DMS153 treated with DMSO at 0.1 percent for 48 hours (cell line): Measurements from ENCODE around the gene ZNF385D.

ENCODE experiments used
- DNase-seq: peaks from one replicate; lab custom pipeline; 2025; ENCODE audit not compliant: unreplicated experiment; lab: John Stamatoyannopoulos, UW

Gene ZNF385D

GRCh38 chr3:21682206-21682605 is 68.8 kb downstream of the ZNF385D start:
- DNase-seq, result no peak

- no peak for DNase-seq
Observed at GRCh38 chr3:21673393-21673792, 77.6 kb downstream of the ZNF385D start.

- no peak for DNase-seq
Observed at GRCh38 chr3:21672303-21672702, 78.7 kb downstream of the ZNF385D start.

- no peak for DNase-seq
Observed at GRCh38 chr3:21670386-21670785, 80.6 kb downstream of the ZNF385D start.

- no peak for DNase-seq
Observed at GRCh38 chr3:21668012-21668411, 83.0 kb downstream of the ZNF385D start.

- DNase-seq, result no peak
Observed at GRCh38 chr3:21665444-21666100, 85.4 kb downstream of the ZNF385D start.

GRCh38 chr3:21664996-21665395 is 86.0 kb downstream of the ZNF385D start:
- no peak for DNase-seq

GRCh38 chr3:21662403-21662802 is 88.6 kb downstream of the ZNF385D start:
- DNase-seq, result no peak

- DNase-seq, result no peak
Observed at GRCh38 chr3:21654662-21655061, 96.3 kb downstream of the ZNF385D start.

- no peak for DNase-seq
Observed at GRCh38 chr3:21654241-21654640, 96.8 kb downstream of the ZNF385D start.

GRCh38 chr3:21649519-21649918 is 101.5 kb downstream of the ZNF385D start:
- no peak for DNase-seq

- no peak for DNase-seq
Observed at GRCh38 chr3:21647961-21648360, 103.0 kb downstream of the ZNF385D start.

GRCh38 chr3:21645121-21645897 is 105.7 kb downstream of the ZNF385D start:
- no peak for DNase-seq

GRCh38 chr3:21644268-21644667 is 106.7 kb downstream of the ZNF385D start:
- DNase-seq, result no peak

GRCh38 chr3:21643752-21644151 is 107.3 kb downstream of the ZNF385D start:
- no peak for DNase-seq

GRCh38 chr3:21642433-21642832 is 108.6 kb downstream of the ZNF385D start:
- no peak for DNase-seq

- no peak for DNase-seq
Observed at GRCh38 chr3:21641959-21642358, 109.1 kb downstream of the ZNF385D start.

- no peak for DNase-seq
Observed at GRCh38 chr3:21638488-21638887, 112.5 kb downstream of the ZNF385D start.

- no peak for DNase-seq
Observed at GRCh38 chr3:21634112-21634511, 116.9 kb downstream of the ZNF385D start.

GRCh38 chr3:21624524-21624923 is 126.5 kb downstream of the ZNF385D start:
- no peak for DNase-seq

GRCh38 chr3:21621181-21621651 is 129.8 kb downstream of the ZNF385D start:
- DNase-seq, result no peak

- DNase-seq, result no peak
Observed at GRCh38 chr3:21620511-21621155, 130.4 kb downstream of the ZNF385D start.
